RPMI8226 (cell line): ENCODE measurements around the gene ARHGEF12.

Experiments
- DNase-seq: peaks from one replicate; pipeline ENCODE4 v3.0.0-alpha.2; 2015

Gene ARHGEF12

GRCh38 chr11:120521176-120521575, 185.0 kb downstream of the ARHGEF12 start:
- no peak for DNase-seq

DNA sequence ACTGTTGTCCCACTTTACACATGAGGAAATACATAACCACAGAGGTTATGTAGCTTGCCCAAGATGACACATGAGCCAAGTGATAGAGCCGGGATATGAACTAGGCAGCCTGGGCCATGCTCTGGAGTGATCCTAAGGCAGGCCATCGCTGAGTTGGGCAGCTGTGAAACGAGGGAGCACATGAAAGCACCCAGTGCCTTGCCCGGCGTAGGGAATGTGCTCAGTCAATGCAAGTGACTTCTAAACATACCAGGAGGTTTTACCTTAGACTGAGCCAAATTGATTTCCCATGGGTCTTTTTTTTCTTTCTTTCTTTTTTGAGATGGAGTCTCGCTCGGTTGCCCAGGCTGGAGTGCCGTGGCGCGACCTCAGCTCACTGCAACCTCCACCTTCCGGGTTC, 185.8 kb downstream of the ARHGEF12 start:
- DNase-seq, result no peak

- DNase-seq, result no peak
Observed at GRCh38 chr11:120522736-120523135, 186.5 kb downstream of the ARHGEF12 start.

DNA sequence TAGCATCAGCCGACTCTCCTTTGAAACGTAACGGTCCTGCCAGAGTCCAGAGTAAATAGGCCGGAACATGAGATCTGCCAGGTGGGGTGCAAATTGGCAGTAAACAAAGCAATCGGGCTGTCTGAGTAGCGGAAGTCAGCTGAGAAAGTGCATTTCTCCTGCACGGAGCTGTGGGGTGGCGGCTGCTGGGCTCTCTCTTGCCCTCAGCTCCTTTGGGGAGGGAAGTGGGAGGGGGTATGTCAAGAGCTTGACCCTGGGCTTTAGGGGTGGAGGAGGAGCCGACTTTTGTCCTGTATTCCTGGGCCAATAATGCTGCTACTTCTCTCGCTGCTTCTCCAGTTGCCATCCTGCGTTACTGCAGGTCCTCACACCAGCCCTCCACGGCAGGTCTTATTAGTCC, 187.0 kb downstream of the ARHGEF12 start:
- no peak for DNase-seq

GRCh38 chr11:120524536-120525085, 188.4 kb downstream of the ARHGEF12 start:
- no peak for DNase-seq

- no peak for DNase-seq
Observed at GRCh38 chr11:120525261-120526171, 189.3 kb downstream of the ARHGEF12 start.

DNA sequence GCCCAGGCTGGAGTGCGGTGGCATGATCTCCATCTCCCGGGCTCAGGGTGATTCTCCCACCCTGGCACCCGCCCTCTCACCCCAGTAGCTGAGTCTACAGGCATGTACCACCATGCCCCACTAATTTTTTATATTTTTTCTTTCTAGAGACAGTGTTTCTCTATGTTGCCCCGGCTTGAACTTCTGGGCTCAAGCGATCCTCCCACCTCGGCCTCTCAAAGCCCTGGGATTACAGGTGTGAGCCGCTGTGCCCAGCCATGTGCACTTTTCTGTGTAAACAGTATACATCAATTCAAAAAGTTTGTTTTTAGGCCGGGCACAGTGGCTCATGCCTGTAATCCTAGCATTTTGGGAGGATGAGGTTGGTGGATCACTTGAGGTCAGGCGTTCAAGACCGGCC, 190.0 kb downstream of the ARHGEF12 start:
- no peak for DNase-seq

GRCh38 chr11:120527111-120527761, 191.0 kb downstream of the ARHGEF12 start:
- DNase-seq, result no peak

GRCh38 chr11:120528749-120529148, 192.5 kb downstream of the ARHGEF12 start:
- DNase-seq, result no peak

DNA sequence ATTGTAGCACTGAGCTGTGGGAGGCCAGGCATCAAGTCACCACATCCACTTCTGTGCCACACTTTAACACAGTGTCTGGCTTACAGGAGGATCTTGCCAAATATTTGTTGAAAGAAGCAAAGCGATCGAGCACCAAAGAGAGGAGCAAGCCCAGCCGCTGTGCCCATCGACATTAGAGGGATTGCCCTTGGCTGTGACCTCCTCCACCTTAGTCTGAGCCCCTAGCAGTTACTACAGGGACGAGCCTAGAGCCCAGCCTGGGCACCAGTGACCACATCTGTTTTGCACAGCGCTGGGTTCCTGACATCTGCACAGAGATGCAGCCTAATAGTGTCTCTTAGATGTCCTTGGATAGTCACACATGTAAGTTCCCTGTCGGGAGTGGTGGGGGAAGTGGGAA, 193.0 kb downstream of the ARHGEF12 start:
- DNase-seq, result no peak

DNA sequence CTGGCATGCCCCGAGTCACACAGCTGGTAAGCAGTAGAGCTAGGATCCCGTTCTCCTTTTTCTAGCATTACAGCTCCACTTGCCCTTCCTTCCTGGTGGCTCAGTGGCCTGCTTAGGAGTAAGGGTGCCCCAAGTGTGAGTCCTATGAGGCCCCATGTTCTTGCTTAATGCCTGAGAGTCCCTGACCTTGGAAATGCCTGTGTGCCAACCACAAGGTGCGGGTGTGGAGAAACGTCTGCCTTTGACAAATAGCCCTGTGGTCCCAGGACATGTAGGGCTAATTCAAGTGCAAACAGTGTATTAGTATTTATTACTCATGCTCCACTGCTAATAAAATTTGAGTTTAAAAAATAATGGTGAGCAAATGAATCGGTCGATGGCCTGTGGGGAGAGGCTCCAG, 193.7 kb downstream of the ARHGEF12 start:
- no peak for DNase-seq

- no peak for DNase-seq
Observed at GRCh38 chr11:120532082-120532831, 196.0 kb downstream of the ARHGEF12 start.

GRCh38 chr11:120532832-120533196, 196.6 kb downstream of the ARHGEF12 start:
- DNase-seq, result no peak

GRCh38 chr11:120536091-120536796, 200.0 kb downstream of the ARHGEF12 start:
- DNase-seq, result no peak

DNA sequence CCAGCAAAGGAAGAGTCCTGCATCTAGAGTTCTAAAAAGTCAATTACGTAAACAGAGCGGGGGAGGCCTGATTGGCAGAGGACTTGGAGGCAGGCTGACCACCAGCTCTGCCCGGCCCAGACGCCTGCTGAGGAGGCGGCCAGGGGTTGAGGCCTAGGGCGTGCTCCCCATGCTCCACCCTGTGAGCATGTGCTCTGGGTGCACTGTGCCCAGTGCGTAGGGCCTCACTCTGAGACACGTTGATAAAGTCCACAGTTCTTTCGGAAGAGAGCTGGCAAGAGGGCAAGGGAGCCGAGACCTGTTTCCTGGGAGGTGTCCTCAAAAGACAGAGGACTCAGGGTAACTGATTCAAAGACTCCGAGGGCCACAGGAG, 200.6 kb downstream of the ARHGEF12 start:
- DNase-seq, result no peak

- no peak for DNase-seq
Observed at GRCh38 chr11:120537996-120538395, 201.8 kb downstream of the ARHGEF12 start.

DNA sequence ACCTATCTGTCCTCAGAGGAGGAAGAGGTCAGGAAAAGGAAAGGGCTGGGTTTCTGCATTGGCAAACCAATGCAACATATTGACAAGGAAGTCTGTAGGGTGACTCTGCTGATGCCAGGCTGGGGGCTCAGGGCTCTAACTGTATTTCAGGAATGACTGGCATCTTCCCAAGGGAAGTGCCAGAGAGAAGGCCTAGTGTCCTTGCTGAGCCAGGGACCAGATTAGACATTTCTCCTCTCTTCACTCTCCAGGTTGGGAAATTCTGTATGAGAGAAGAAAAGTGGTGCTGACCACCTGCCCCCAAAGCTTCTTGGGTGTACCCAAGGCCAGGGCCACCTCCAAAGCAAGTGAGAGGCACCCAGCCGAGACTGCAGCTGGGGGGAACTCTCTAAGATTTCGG, 202.5 kb downstream of the ARHGEF12 start:
- no peak for DNase-seq
